ENCODE results near the gene SLC9A4.

Gene SLC9A4

DNA sequence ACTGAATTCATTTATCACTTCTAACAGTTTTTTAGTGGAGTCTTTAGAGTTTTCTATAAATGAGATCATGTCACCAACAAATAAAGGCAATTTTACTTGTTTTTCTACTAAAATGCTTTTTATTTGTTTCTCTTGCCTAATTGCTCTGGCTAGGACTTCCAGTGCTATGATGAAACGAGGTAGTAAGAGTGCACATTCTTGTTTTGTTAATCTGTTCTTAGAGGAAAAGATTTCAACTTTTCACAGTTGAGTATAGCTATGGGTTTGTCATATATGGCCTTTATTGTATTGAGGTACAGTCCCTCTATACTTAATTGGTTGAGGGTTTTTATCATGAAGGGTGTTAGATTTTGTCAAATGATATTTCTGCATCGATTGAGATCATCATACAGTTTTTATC lies 44.5 kb upstream of the SLC9A4 start:
- TF ChIP-seq, protein P1, sequence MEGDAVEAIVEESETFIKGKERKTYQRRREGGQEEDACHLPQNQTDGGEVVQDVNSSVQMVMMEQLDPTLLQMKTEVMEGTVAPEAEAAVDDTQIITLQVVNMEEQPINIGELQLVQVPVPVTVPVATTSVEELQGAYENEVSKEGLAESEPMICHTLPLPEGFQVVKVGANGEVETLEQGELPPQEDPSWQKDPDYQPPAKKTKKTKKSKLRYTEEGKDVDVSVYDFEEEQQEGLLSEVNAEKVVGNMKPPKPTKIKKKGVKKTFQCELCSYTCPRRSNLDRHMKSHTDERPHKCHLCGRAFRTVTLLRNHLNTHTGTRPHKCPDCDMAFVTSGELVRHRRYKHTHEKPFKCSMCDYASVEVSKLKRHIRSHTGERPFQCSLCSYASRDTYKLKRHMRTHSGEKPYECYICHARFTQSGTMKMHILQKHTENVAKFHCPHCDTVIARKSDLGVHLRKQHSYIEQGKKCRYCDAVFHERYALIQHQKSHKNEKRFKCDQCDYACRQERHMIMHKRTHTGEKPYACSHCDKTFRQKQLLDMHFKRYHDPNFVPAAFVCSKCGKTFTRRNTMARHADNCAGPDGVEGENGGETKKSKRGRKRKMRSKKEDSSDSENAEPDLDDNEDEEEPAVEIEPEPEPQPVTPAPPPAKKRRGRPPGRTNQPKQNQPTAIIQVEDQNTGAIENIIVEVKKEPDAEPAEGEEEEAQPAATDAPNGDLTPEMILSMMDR (conservative IDR thresholded peaks at IDR 0.05; ENCODE audit: low read depth) = no peak
- ChIA-PET POLR2A (ENCODE audit: low non-redundant PET) (no interaction called here), CTCF (no interaction called here)

DNA sequence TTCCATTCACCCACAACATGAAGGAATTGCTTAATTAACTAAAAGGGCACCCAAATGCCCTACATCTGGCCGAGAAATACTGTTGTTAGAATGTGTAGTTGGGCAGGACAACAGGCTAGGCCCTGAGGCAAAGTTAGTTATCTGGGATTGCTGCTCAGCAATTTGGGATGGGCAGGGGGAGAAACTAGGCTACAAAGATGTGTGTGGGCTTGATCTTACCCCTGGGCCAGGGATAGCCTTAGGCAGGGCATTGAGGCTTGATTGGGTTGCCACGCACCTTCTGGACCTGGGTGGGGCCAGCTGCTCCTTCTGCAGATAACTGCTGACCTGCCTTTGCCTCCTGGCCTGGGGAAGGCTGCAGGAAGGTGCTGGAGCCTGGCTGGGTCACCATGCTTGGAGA lies 40.6 kb upstream of the SLC9A4 start:
- CTCF ChIA-PET = no interaction called here
- TF ChIP-seq, protein P1 (conservative IDR thresholded peaks at IDR 0.05; ENCODE audit: low read depth) = no peak
- H3K27ac ChIP-seq = no peak overlapping the region
- DNase-seq (ENCODE audit: low spot score) = no peak
- POLR2A ChIA-PET (ENCODE audit: low non-redundant PET) = no interaction called here

More for the DNA sequence above, 44.5 kb upstream of the SLC9A4 start:
- no peak overlapping the region for H3K27ac ChIP-seq
- DNase-seq (ENCODE audit: low spot score) = no peak

DNA sequence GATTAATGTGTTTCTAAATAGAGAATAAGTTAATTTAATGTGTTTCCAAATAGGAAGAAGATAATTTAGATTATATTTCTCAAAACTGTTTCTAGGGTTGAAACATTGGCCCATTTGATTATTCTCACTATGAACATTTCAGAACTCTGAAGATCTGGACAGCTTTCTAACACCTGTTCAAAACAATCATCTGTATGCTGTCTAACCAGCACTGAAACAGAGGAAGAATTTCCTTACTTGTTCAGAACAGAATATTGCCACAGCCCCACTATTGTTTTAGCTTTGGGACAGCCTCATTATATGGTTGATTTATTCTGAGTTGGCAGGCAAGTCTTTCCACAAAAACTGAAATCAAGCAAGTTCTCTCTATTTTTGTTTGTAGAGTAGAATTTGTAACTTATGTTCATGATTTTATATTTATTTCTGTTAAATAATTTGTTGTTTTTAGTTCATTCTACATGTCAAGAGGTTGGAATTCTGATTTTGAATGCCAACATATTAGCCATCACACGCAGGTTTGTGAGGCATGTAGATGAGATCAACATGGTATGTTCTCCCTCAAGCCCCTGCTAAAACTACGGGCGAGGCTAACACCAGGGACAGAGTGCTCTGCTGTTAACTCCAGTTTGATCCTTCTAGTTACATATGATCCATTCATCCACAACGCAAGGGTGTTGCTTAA lies 38.9 kb upstream of the SLC9A4 start:
- H3K27ac ChIP-seq = no peak overlapping the region
- ChIA-PET POLR2A (ENCODE audit: low non-redundant PET) (no interaction called here), CTCF (no interaction called here)
- TF ChIP-seq, protein P1 (conservative IDR thresholded peaks at IDR 0.05; ENCODE audit: low read depth) = no peak
- no peak for DNase-seq (ENCODE audit: low spot score)

DNA sequence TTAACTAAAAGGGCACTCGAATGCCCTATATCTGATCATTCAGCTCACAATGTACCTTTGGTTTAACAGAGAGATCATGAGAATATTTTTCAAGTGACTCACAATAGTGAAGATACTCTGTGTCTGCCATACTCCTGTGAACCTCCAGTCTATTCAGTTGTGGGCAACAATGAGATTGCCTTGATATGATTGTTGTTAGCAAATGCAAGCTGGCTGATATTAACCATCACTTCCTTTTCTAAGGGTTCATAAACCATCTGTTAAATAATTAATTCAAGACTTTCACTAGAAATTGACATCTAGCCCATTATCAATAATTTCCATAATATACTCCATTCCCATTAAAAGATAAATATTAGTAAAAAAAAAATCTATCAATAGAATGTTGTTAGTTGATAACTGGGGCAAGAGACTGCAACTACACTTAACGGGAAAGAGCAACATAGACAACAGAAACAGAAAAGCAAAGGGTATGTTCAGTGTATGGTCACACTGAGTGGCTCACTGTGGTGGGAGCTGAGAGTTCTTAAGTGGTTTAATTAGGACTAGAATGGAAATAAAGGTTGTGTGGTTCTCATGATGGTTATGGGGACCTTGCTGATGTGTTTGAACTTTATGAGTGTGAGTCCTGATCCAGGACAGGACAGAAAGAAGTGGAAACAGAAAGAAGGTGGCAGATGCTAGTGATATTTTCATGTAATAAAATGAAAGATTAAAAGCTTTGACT lies 38.2 kb upstream of the SLC9A4 start:
- TF ChIP-seq, protein P1 (conservative IDR thresholded peaks at IDR 0.05; ENCODE audit: low read depth) = no peak
- CTCF ChIA-PET = interaction anchor here (0.5 kb wide), 1 partner anchor 12 kb away, joined by 3 read pairs; the partner anchor contains the start of gene IL18RAP
- POLR2A ChIA-PET (ENCODE audit: low non-redundant PET) = no interaction called here
- no peak overlapping the region for H3K27ac ChIP-seq
- no peak for DNase-seq (ENCODE audit: low spot score)

DNA sequence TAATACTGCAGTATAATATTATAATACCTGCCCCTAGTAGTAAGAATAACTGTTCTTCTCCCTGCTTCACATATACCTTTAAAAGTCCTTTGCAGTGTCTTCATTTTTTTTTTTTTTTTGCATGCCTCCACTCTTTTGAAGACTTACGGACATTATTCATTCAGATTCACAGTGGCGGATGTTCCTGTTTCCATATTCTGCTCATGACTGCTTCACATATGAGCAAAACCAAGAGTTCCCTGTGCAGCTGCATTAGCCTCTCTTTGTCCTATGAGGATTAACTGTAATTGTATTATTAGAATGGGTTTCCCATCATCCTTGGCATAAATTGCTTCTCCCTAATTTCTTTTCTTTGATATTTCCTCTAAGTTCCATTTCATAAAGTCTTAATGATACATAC lies 37.3 kb upstream of the SLC9A4 start:
- no peak for DNase-seq (ENCODE audit: low spot score)
- CTCF ChIA-PET = interaction anchor here (1.1 kb wide), 1 partner anchor 195 kb away, joined by 4 read pairs; no protein-coding TSS in a partner anchor
- no peak overlapping the region for H3K27ac ChIP-seq
- TF ChIP-seq, protein P1 (conservative IDR thresholded peaks at IDR 0.05; ENCODE audit: low read depth) = no peak
- POLR2A ChIA-PET (ENCODE audit: low non-redundant PET) = no interaction called here

DNA sequence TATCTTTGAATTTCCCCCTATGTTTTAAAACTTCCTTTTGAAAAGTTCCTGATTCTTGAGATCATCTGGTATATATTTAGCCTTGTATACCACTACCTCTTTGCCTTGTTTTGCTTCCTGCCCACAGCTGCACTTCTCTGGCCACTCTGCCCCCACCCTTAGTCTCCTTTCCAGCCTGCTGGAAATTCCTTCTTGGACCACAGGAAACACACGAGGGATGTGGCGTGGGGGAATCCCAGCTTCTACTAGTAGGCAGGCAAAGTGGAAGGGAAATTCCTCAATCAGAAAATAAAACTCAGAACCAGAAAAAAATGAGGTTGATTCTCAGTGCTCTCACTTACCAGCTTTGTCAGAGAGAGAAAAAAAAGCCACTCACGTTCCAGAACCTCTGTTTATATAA lies 36.7 kb upstream of the SLC9A4 start:
- POLR2A ChIA-PET (ENCODE audit: low non-redundant PET) = no interaction called here
- no peak overlapping the region for H3K27ac ChIP-seq
- CTCF ChIA-PET = interaction anchor here (1.1 kb wide), 1 partner anchor 196 kb away, joined by 4 read pairs; no protein-coding TSS in a partner anchor
- TF ChIP-seq, protein P1 (conservative IDR thresholded peaks at IDR 0.05; ENCODE audit: low read depth) = no peak
- DNase-seq (ENCODE audit: low spot score) = no peak
